Upper lobe of right lung (tissue), 1 donor: ENCODE data around the gene PLB1. TPM values are rescaled to one million over a fixed set of nuclear protein-coding genes. Genes with fewer than 3 reads are reported as not detected.

Source experiments
- ATAC-seq: fragments of 200-7000 bp; cut with Tn5 transposase; one replicate; pipeline ENCODE4 v1.9.1; 2020; ENCODE audit warnings: mild to moderate bottlenecking, moderate library complexity
- DNase-seq: peaks from one replicate; pipeline ENCODE4 v3.0.0-alpha.2; 2020
- H3K27ac ChIP-seq: fragments of 200-600 bp; one replicate; pipeline ENCODE4 v1.8.0; 2022
- H3K27me3 ChIP-seq: fragments of 200-600 bp; one replicate; pipeline ENCODE4 v1.8.0; 2022; ENCODE audit warnings: mild to moderate bottlenecking
- H3K36me3 ChIP-seq: fragments of 200-600 bp; one replicate; pipeline ENCODE4 v1.8.0; 2022
- H3K4me1 ChIP-seq: fragments of 200-600 bp; one replicate; pipeline ENCODE4 v1.8.0; 2022
- H3K4me3 ChIP-seq: fragments of 200-600 bp; one replicate; pipeline ENCODE4 v1.8.0; 2022; ENCODE audit warnings: mild to moderate bottlenecking
- H3K9me3 ChIP-seq: fragments of 200-600 bp; one replicate; pipeline ENCODE4 v1.8.0; 2022
- CTCF ChIP-seq: fragments of 200-600 bp; IDR thresholded peaks from one replicate; pipeline ENCODE4 v1.8.0; 2022; ENCODE audit warnings: antibody characterized with exemption
- intact Hi-C: fragments of 100-400 bp; cut with DNase I; formaldehyde crosslinking; loops from one replicate; pipeline ENCODE4 v1.11.0; 2022
- total RNA-seq: library from RNA; stranded (reverse); fragmentation: NEBNext Ultra II Directional; extraction: Animal tissue kit (Norgen Biotek cat#: 25700); gene quantifications from one replicate; pipeline ENCODE4 v1.2.1, GENCODE V29; 2021
- donor health status: DM: no; HTN: yes; CAD: no; lungs with severe emphysema.

PLB1 gene
- total RNA-seq, 1 donor from 2014 or later: 4.2 TPM

- DNase-seq (no peak), ATAC-seq (no peak)
- H3K9me3 ChIP-seq: no peaks in the 10 kb centered on the region
- no peaks in the 10 kb centered on the region for H3K27me3 ChIP-seq
- no peak overlapping the region for H3K27ac ChIP-seq
- H3K4me3 ChIP-seq: no peak overlapping the region
- intact Hi-C loops: no loop called here
- TF ChIP-seq CTCF: no peak
- H3K4me1 ChIP-seq: peaks cover 13% of the 10 kb centered on the region
- no peaks in the 10 kb centered on the region for H3K36me3 ChIP-seq
These were observed 46.8 kb upstream of the PLB1 start for GRCh38 chr2:28449126-28449487.

DNA sequence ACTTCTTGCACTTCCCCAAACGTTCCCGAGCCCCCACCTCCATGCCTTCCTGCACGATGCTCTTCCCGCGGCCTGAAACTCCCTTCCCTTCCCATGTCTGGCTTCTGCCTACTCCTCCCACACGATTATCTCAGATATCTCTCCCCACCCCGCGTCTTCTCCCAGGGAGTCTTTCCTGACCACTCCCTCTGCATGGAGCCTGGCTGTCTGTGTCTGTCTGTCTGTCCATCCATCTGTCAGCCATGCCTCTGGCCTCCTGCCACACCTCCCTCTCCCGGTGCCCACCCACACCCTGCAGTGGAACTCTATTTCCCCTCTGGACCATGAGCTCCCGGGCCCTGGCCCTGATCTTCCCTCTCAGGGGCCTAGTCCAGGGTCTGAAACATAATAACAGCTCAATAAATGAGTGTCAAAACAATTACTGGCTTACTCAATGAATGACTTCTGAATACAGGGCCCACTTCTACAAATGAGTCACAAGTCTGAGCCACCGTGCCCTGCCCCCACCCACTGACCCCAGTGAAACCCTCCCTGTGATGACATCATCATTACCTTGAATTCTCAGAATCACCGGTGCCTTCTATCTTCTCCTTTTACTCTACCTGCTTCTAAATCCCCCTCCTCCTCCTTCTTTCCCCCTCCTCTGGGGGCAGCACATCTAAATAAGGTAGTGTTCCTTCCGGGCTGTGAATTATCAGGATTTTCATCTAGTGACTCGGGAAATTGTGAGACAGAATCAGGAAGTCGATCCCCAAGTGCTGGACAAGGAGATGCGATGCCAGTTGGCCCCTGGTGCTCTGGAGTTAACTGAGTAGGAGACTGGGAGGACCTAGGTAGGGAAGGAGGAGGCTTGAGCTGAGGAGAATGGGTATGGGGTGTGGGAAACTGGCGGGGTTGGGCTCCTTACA lies 46.1 kb upstream of the PLB1 start:
- no peaks in the 10 kb centered on the region for H3K9me3 ChIP-seq
- TF ChIP-seq CTCF: no peak
- DNase-seq (no peak), ATAC-seq (no peak)
- H3K4me3 ChIP-seq: no peak overlapping the region
- H3K27me3 ChIP-seq: no peaks in the 10 kb centered on the region
- peaks cover 13% of the 10 kb centered on the region for H3K4me1 ChIP-seq
- H3K27ac ChIP-seq: no peak overlapping the region
- intact Hi-C loops: no loop called here
- H3K36me3 ChIP-seq: no peaks in the 10 kb centered on the region

- Histone ChIP-seq H3K9me3 (no peaks in the 10 kb centered on the region), H3K27me3 (no peaks in the 10 kb centered on the region), H3K4me3 (no peak overlapping the region), H3K36me3 (no peaks in the 10 kb centered on the region), H3K27ac (no peak overlapping the region), H3K4me1 (peaks cover 13% of the 10 kb centered on the region)
- intact Hi-C loops: no loop called here
- no peak for TF ChIP-seq CTCF
- DNase-seq (no peak), ATAC-seq (no peak)
These were observed 44.8 kb upstream of the PLB1 start for GRCh38 chr2:28450901-28451565.

GRCh38 chr2:28451793-28452533 lies 43.9 kb upstream of the PLB1 start:
- ATAC-seq (no peak), DNase-seq (no peak)
- H3K4me1 ChIP-seq: peaks cover 13% of the 10 kb centered on the region
- no peak overlapping the region for H3K27ac ChIP-seq
- H3K4me3 ChIP-seq: no peak overlapping the region
- H3K36me3 ChIP-seq: no peaks in the 10 kb centered on the region
- H3K27me3 ChIP-seq: no peaks in the 10 kb centered on the region
- no peak for TF ChIP-seq CTCF
- intact Hi-C loops: no loop called here
- no peaks in the 10 kb centered on the region for H3K9me3 ChIP-seq

DNA sequence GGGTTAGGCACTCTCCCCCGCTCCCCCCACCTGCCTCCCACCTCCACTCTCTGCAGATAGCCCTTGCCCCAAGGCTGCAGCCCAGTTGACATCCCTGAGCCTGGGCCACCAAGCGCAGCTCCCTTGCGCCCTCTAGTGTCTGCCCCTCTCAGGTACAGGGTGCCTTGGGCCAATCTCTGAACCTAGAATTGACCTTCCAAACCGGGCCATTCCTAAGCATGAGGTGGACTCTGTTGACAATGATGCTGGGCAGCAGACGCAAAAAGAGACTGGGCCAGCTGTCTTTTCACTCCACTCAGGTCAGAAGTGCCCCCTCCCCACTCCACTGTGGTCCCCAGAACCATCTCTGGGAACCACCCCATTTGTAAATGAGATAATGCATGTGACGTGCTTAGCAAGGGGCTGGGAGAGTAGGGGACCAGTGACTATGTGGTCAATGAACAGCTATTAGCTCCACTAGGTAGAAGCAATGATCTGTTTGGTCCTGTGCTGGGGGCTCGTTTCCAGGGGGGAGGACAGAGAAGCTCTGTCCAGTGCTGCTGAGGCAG lies 43.3 kb upstream of the PLB1 start:
- intact Hi-C loops: no loop called here
- ATAC-seq: peak; percentile 85
- Histone ChIP-seq H3K4me1 (peaks cover 13% of the 10 kb centered on the region), H3K9me3 (no peaks in the 10 kb centered on the region), H3K36me3 (no peaks in the 10 kb centered on the region), H3K27ac (no peak overlapping the region), H3K4me3 (no peak overlapping the region), H3K27me3 (no peaks in the 10 kb centered on the region)
- DNase-seq: peak; percentile 87
- peak; percentile 88 for TF ChIP-seq CTCF
